Smooth muscle cell (in vitro differentiated cells): ENCODE measurements around the gene LIG3. TPM values are rescaled to one million over a fixed set of nuclear protein-coding genes. Genes with fewer than 3 reads are reported as not detected.
A peak's percentile ranks its signal among the peaks of the same experiment; 100 is the strongest.
"Not testable (repeated sequence)": the region's sequence is repeated elsewhere in the genome, so short reads cannot be mapped to it uniquely, and the experiment has no call there.

Experiments used
- DNase-seq: peaks from one replicate; lab custom pipeline; 2025; ENCODE audit not compliant: unreplicated experiment; lab: John Stamatoyannopoulos, UW
- H2AFZ ChIP-seq: fragments of 200-600 bp; sonication (generic); 2 replicates; pipeline ENCODE4 v1.6.0; 2016; ENCODE audit warnings: antibody characterized with exemption, low read depth, mild to moderate bottlenecking
- H3F3A ChIP-seq: fragments of 200-600 bp; sonication (generic); 2 replicates; pipeline ENCODE4 v1.6.0; 2017; ENCODE audit warnings: antibody characterized with exemption, low read depth
- H3K27ac ChIP-seq: fragments of 200-600 bp; sonication (generic); 2 replicates; pipeline ENCODE4 v1.5.1; 2016; ENCODE audit warnings: low read depth, mild to moderate bottlenecking
- H3K27me3 ChIP-seq: fragments of 200-600 bp; sonication (generic); 2 replicates; pipeline ENCODE4 v1.6.1; 2016; ENCODE audit warnings: low read depth, mild to moderate bottlenecking
- H3K36me3 ChIP-seq: fragments of 200-600 bp; sonication (generic); 2 replicates; pipeline ENCODE4 v1.5.1; 2016; ENCODE audit warnings: low read depth
- H3K4me1 ChIP-seq: fragments of 200-600 bp; sonication (generic); 2 replicates; pipeline ENCODE4 v1.5.1; 2016; ENCODE audit warnings: low read depth
- H3K4me2 ChIP-seq: fragments of 200-600 bp; sonication (generic); 2 replicates; pipeline ENCODE4 v1.6.0; 2016; ENCODE audit warnings: mild to moderate bottlenecking
- H3K4me3 ChIP-seq: fragments of 200-600 bp; sonication (generic); 2 replicates; pipeline ENCODE4 v1.5.1; 2016; ENCODE audit warnings: mild to moderate bottlenecking
- H3K79me2 ChIP-seq: fragments of 200-600 bp; sonication (generic); 2 replicates; pipeline ENCODE4 v1.6.0; 2016; ENCODE audit warnings: low read depth, mild to moderate bottlenecking
- H3K9ac ChIP-seq: fragments of 200-600 bp; sonication (generic); 2 replicates; pipeline ENCODE4 v1.6.0; 2016; ENCODE audit warnings: low read depth
- H3K9me3 ChIP-seq: fragments of 200-600 bp; sonication (generic); replicated peaks from 2 replicates; pipeline ENCODE4 v1.5.1; 2016; ENCODE audit warnings: low read depth
- H4K20me1 ChIP-seq: fragments of 200-600 bp; sonication (generic); 2 replicates; pipeline ENCODE4 v1.6.0; 2016; ENCODE audit warnings: low read depth
- CTCF ChIP-seq: fragments of 200-600 bp; sonication (generic); IDR thresholded peaks from 2 replicates; pipeline ENCODE4 v1.5.1; 2017; ENCODE audit warnings: borderline replicate concordance, mild to moderate bottlenecking, antibody characterized with exemption; ENCODE audit not compliant: insufficient read depth, poor library complexity, severe bottlenecking
- WGBS: methylation state at CpG from one replicate; pipeline ENCODE4 v1.1.7; 2016; ENCODE audit warnings: low lambda C conversion rate; 5-methylcytosine and 5-hydroxymethylcytosine counted together
- polyA plus RNA-seq: library from polyadenylated mRNA; unstranded; fragments of >200 nt; fragmentation: Nextera tagmentation; extraction: Ambion mirVana; gene quantifications from 2 replicates; pipeline ENCODE4 v1.2.1, GENCODE V29; 2016
- total RNA-seq: library from RNA; depleted of rRNA; stranded (reverse); fragments of >200 nt; gene quantifications from 2 replicates; pipeline ENCODE4 v1.2.3, GENCODE V29; 2014

Gene LIG3
- total and polyA plus RNA-seq, 2 experiments from 2014 or later: 18.1 to 34.6 TPM

GRCh38 chr17:35021520-35022380, 41.4 kb downstream of the LIG3 start:
- peaks cover 9% of the 10 kb centered on the region for H3F3A ChIP-seq
- TF ChIP-seq CTCF: no peak
- peaks cover 7% of the 10 kb centered on the region for H3K4me1 ChIP-seq
- H3K27me3 ChIP-seq: no peaks in the 10 kb centered on the region
- H3K36me3 ChIP-seq: no peaks in the 10 kb centered on the region
- WGBS: 97% methylated on average over 11 of the region's 11 CpGs
- no peaks in the 10 kb centered on the region for H3K9me3 ChIP-seq
- DNase-seq: no peak
- no peaks in the 10 kb centered on the region for H4K20me1 ChIP-seq
- no peak overlapping the region for H3K4me3 ChIP-seq
- H3K9ac ChIP-seq: no peak overlapping the region
- H3K4me2 ChIP-seq: no peak overlapping the region
- H3K79me2 ChIP-seq: no peaks in the 10 kb centered on the region
- no peak overlapping the region for H2AFZ ChIP-seq
- peak overlapping the region; percentile 94 for H3K27ac ChIP-seq

GRCh38 chr17:35022536-35023063, 42.3 kb downstream of the LIG3 start:
- H4K20me1 ChIP-seq: no peaks in the 10 kb centered on the region
- WGBS: 37% methylated on average over 8 of the region's 8 CpGs
- H3K27me3 ChIP-seq: no peaks in the 10 kb centered on the region
- H3K9ac ChIP-seq: no peak overlapping the region
- H3F3A ChIP-seq: peaks cover 9% of the 10 kb centered on the region
- H3K27ac ChIP-seq: peak overlapping the region; percentile 94
- H3K4me2 ChIP-seq: no peak overlapping the region
- H3K79me2 ChIP-seq: no peaks in the 10 kb centered on the region
- H3K4me1 ChIP-seq: peaks cover 7% of the 10 kb centered on the region
- DNase-seq: peak; percentile 7
- peak; percentile 29 for TF ChIP-seq CTCF
- H3K4me3 ChIP-seq: no peak overlapping the region
- H2AFZ ChIP-seq: no peak overlapping the region
- H3K36me3 ChIP-seq: no peaks in the 10 kb centered on the region
- no peaks in the 10 kb centered on the region for H3K9me3 ChIP-seq

GRCh38 chr17:35023538-35023937, 43.2 kb downstream of the LIG3 start:
- H3K27ac ChIP-seq: peak overlapping the region; percentile 94
- H3F3A ChIP-seq: peaks cover 9% of the 10 kb centered on the region
- no peak overlapping the region for H3K4me2 ChIP-seq
- no peaks in the 10 kb centered on the region for H3K9me3 ChIP-seq
- H4K20me1 ChIP-seq: no peaks in the 10 kb centered on the region
- no peak for DNase-seq
- no peak overlapping the region for H2AFZ ChIP-seq
- peak overlapping the region; percentile 30 for H3K9ac ChIP-seq
- no peaks in the 10 kb centered on the region for H3K27me3 ChIP-seq
- WGBS: 91% methylated on average over 3 of the region's 3 CpGs
- TF ChIP-seq CTCF: no peak
- H3K36me3 ChIP-seq: no peaks in the 10 kb centered on the region
- H3K4me3 ChIP-seq: no peak overlapping the region
- H3K4me1 ChIP-seq: peaks cover 7% of the 10 kb centered on the region
- H3K79me2 ChIP-seq: no peaks in the 10 kb centered on the region

GRCh38 chr17:35025541-35025940, 45.2 kb downstream of the LIG3 start:
- H4K20me1 ChIP-seq: no peaks in the 10 kb centered on the region
- H3F3A ChIP-seq: peaks cover 9% of the 10 kb centered on the region
- no peak for DNase-seq
- H3K9me3 ChIP-seq: no peaks in the 10 kb centered on the region
- H3K4me3 ChIP-seq: no peak overlapping the region
- WGBS: 83% methylated on average over 1 of the region's 1 CpG
- no peaks in the 10 kb centered on the region for H3K79me2 ChIP-seq
- H3K9ac ChIP-seq: no peak overlapping the region
- no peak for TF ChIP-seq CTCF
- no peaks in the 10 kb centered on the region for H3K36me3 ChIP-seq
- H3K27ac ChIP-seq: no peak overlapping the region
- H3K27me3 ChIP-seq: no peaks in the 10 kb centered on the region
- H2AFZ ChIP-seq: no peak overlapping the region
- no peak overlapping the region for H3K4me2 ChIP-seq
- peaks cover 7% of the 10 kb centered on the region for H3K4me1 ChIP-seq

GRCh38 chr17:35028097-35028496, 47.8 kb downstream of the LIG3 start:
- not testable (repeated sequence) for H3K36me3 ChIP-seq, H3F3A ChIP-seq, H3K4me1 ChIP-seq, H3K9me3 ChIP-seq, H3K9ac ChIP-seq, H3K4me2 ChIP-seq, H3K27me3 ChIP-seq, DNase-seq, H2AFZ ChIP-seq, H3K79me2 ChIP-seq, H4K20me1 ChIP-seq, H3K27ac ChIP-seq, H3K4me3 ChIP-seq
- 98% methylated on average over 4 of the region's 4 CpGs for WGBS
